ENCODE results near the gene POLDIP2. TPM values are rescaled to one million over a fixed set of nuclear protein-coding genes. Genes with fewer than 3 reads are reported as not detected.

Gene POLDIP2
- total RNA-seq, 2 donors from 2014 or later = 78.2 to 91.2 TPM

GRCh38 chr17:28335201-28335958, 21.9 kb downstream of the POLDIP2 start, which contains the start of the genes IFT20 and TNFAIP1:
IFT20 (minus strand) TSS chr17:28335472; CDS start chr17:28331985, 3,487 bp downstream.
TNFAIP1 (plus strand) TSS chr17:28335761; CDS start chr17:28339522, 3,761 bp downstream.
- ATAC-seq (replicated peaks in 1 of 2) (peak; percentile 96 to 97), DNase-seq (peak; percentile 97 to 99)
- Mint-ChIP-seq H3K27ac (peak within 1 kb of the TSS; percentile 96), H3K4me1 (ENCODE audit: low read depth) (peaks cover 38% of the 10 kb centered on the region), H3K9me3 (no peaks in the 10 kb centered on the region), H3K27me3 (ENCODE audit: low read depth) (no peaks in the 10 kb centered on the region), H3K4me3 (peak within 1 kb of the TSS; percentile 90 to 97), H3K36me3 (ENCODE audit: insufficient read depth in 2 of 2) (no peaks in the 10 kb centered on the region)

DNA sequence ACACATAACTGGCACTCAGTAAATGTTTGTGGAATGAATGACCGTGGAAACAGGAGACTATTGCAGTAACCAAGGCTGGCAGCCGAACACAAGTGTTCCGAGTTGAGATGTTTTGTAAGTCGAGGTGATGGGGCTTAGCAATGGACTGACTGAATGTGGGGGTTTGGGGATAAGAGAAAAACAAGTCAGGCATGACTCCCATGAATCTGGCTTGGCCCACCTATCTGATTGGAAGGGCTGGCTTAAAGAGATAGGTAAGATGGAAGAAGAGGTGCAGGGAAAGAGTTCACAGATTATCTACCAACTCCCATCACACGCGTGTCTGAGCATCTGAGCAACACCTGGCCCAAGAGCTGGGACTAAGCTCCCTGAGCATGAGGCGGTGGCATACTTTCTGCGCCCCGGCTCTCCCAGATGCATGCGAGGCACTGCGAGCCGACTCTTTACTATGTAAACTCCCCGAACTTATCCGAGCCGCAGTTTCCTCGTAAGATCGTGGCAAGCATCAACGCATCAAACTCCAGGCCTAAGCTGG, 22.6 kb downstream of the POLDIP2 start:
- Mint-ChIP-seq H3K4me3 (peak overlapping the region; percentile 90 to 97), H3K27me3 (ENCODE audit: low read depth) (no peaks in the 10 kb centered on the region), H3K36me3 (ENCODE audit: insufficient read depth in 2 of 2) (no peaks in the 10 kb centered on the region), H3K9me3 (no peaks in the 10 kb centered on the region), H3K4me1 (ENCODE audit: low read depth) (peaks cover 38% of the 10 kb centered on the region), H3K27ac (peak overlapping the region; percentile 6)
- peak in 1 of 2 donors; percentile 13 for DNase-seq
- no peak for ATAC-seq (replicated peaks in 1 of 2)

- Mint-ChIP-seq H3K9me3 (no peaks in the 10 kb centered on the region), H3K36me3 (ENCODE audit: insufficient read depth in 2 of 2) (peaks cover 0 to under 1% of the 10 kb centered on the region in 2 donors), H3K4me3 (peak overlapping the region; percentile 90 to 97), H3K4me1 (ENCODE audit: low read depth) (peaks cover 38% of the 10 kb centered on the region), H3K27ac (peak overlapping the region; percentile 6), H3K27me3 (ENCODE audit: low read depth) (no peaks in the 10 kb centered on the region)
- DNase-seq (no peak), ATAC-seq (replicated peaks in 1 of 2) (no peak)
Observed at GRCh38 chr17:28334171-28334570, 23.2 kb downstream of the POLDIP2 start.

- Mint-ChIP-seq H3K4me1 (ENCODE audit: low read depth) (peaks cover 39% of the 10 kb centered on the region), H3K4me3 (peak overlapping the region in 1 of 2 donors; percentile 97), H3K9me3 (no peaks in the 10 kb centered on the region), H3K27ac (no peak overlapping the region), H3K27me3 (ENCODE audit: low read depth) (no peaks in the 10 kb centered on the region), H3K36me3 (ENCODE audit: insufficient read depth in 2 of 2) (peaks cover 0 to 4% of the 10 kb centered on the region in 2 donors)
- no peak for DNase-seq
- ATAC-seq (replicated peaks in 1 of 2) = no peak
Observed at GRCh38 chr17:28333083-28333746, 24.1 kb downstream of the POLDIP2 start.

GRCh38 chr17:28331891-28332420, 25.4 kb downstream of the POLDIP2 start:
- Mint-ChIP-seq H3K9me3 (no peaks in the 10 kb centered on the region), H3K27ac (no peak overlapping the region), H3K36me3 (ENCODE audit: insufficient read depth in 2 of 2) (peaks cover 0 to 8% of the 10 kb centered on the region in 2 donors), H3K27me3 (ENCODE audit: low read depth) (no peaks in the 10 kb centered on the region), H3K4me3 (no peak overlapping the region), H3K4me1 (ENCODE audit: low read depth) (peaks cover 38% of the 10 kb centered on the region)
- DNase-seq = no peak
- ATAC-seq (replicated peaks in 1 of 2) = no peak

GRCh38 chr17:28330671-28331070, 26.7 kb downstream of the POLDIP2 start:
- no peak for DNase-seq
- H3K27me3 Mint-ChIP-seq (ENCODE audit: low read depth) = no peaks in the 10 kb centered on the region
- no peak overlapping the region for H3K27ac Mint-ChIP-seq
- no peaks in the 10 kb centered on the region for H3K9me3 Mint-ChIP-seq
- peaks cover 0 to 15% of the 10 kb centered on the region in 2 donors for H3K36me3 Mint-ChIP-seq (ENCODE audit: insufficient read depth in 2 of 2)
- H3K4me1 Mint-ChIP-seq (ENCODE audit: low read depth) = peaks cover 43% of the 10 kb centered on the region
- no peak for ATAC-seq (replicated peaks in 1 of 2)
- no peak overlapping the region for H3K4me3 Mint-ChIP-seq

DNA sequence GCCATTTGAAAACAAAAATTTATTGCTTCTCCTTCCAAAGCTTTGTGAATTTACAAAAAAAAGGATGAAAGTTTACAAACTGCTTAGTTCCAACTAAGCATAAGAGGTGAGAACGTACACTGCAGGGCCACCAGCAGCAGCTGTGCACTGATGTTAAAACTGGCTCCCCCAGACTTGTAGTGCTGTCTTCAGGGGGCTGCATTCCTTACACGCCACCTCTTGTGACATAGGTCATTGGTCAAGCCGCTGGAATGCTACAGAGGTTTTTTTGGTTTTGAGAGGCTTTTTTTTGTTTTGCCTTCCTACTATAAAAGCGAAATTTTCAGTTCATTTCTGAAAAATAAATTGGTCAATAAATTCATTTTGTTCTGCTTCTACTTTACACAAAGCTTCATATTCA, 29.0 kb downstream of the POLDIP2 start:
- Mint-ChIP-seq H3K4me3 (no peak overlapping the region), H3K9me3 (no peaks in the 10 kb centered on the region), H3K4me1 (ENCODE audit: low read depth) (peaks cover 26% of the 10 kb centered on the region), H3K27ac (peak overlapping the region; percentile 57), H3K27me3 (ENCODE audit: low read depth) (no peaks in the 10 kb centered on the region), H3K36me3 (ENCODE audit: insufficient read depth in 2 of 2) (peaks cover 0 to 15% of the 10 kb centered on the region in 2 donors)
- ATAC-seq (replicated peaks in 1 of 2) = no peak
- no peak for DNase-seq

- DNase-seq (no peak), ATAC-seq (replicated peaks in 1 of 2) (no peak)
- peak overlapping the region in 1 of 2 donors; percentile 31 for H3K4me3 Mint-ChIP-seq
- no peaks in the 10 kb centered on the region for H3K9me3 Mint-ChIP-seq
- H3K27me3 Mint-ChIP-seq (ENCODE audit: low read depth) = no peaks in the 10 kb centered on the region
- peak overlapping the region; percentile 57 for H3K27ac Mint-ChIP-seq
- peaks cover 0 to 15% of the 10 kb centered on the region in 2 donors for H3K36me3 Mint-ChIP-seq (ENCODE audit: insufficient read depth in 2 of 2)
- H3K4me1 Mint-ChIP-seq (ENCODE audit: low read depth) = peaks cover 26% of the 10 kb centered on the region
Observed at GRCh38 chr17:28327709-28328108, 29.6 kb downstream of the POLDIP2 start.

DNA sequence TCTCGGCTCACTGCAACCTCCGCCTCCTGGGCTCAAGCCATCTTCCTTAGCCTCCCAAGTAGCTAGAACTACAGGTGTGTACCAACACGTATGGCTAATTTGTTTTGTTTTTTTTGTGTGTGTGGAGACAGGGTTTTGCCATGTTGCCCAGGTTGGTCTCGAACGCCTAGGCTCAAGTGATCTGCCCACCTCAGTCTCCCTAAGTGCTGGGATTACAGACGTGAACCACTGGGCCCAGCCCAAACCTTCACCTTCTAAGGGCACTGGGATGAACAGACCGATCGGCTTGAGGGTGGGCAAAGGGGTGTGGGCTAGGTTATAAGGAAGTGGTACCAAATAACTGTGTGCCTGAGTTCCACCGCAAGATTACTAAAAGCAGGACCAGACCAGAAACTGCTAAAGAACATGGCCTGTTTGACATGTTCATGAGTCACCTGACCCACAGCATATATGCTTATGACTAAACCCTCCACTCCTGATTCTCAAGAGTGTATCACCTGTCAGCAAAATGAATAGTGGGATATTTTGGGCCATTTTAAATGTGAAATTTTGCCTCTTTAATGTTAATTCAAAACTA, 30.2 kb downstream of the POLDIP2 start:
- Mint-ChIP-seq H3K4me1 (ENCODE audit: low read depth) (peaks cover 31% of the 10 kb centered on the region), H3K27ac (peak overlapping the region; percentile 57), H3K9me3 (no peaks in the 10 kb centered on the region), H3K36me3 (ENCODE audit: insufficient read depth in 2 of 2) (peaks cover 0 to 15% of the 10 kb centered on the region in 2 donors), H3K4me3 (peak overlapping the region; percentile 23 to 36), H3K27me3 (ENCODE audit: low read depth) (no peaks in the 10 kb centered on the region)
- ATAC-seq (replicated peaks in 1 of 2) = peak; percentile 99
- peak; percentile 65 to 67 for DNase-seq

GRCh38 chr17:28326114-28326513, 31.2 kb downstream of the POLDIP2 start:
- Mint-ChIP-seq H3K36me3 (ENCODE audit: insufficient read depth in 2 of 2) (peaks cover 0 to 15% of the 10 kb centered on the region in 2 donors), H3K4me1 (ENCODE audit: low read depth) (peaks cover 39% of the 10 kb centered on the region), H3K27ac (no peak overlapping the region), H3K4me3 (no peak overlapping the region), H3K9me3 (no peaks in the 10 kb centered on the region), H3K27me3 (ENCODE audit: low read depth) (no peaks in the 10 kb centered on the region)
- ATAC-seq (replicated peaks in 1 of 2) (no peak), DNase-seq (no peak)

DNA sequence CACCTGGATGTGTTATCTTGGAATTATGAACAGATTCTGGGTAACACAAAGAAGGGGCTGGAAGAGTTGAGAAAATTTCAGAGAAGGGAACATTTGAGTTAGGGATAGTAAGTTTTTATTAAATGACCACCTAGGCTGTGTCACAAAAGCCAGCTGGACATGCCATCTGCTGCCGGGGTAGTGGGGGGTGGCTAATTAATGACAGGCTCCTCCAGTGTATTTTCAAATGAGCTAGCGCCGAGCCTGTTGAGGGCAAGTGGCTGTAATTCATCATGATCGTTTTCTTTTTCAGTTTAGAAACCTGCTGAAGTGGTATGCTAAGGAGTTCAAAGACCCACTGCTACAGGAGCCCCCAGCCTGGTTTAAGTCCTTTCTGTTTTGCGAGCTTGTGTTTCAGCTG, 32.1 kb downstream of the POLDIP2 start:
- H3K27ac Mint-ChIP-seq = no peak overlapping the region
- H3K36me3 Mint-ChIP-seq (ENCODE audit: insufficient read depth in 2 of 2) = peaks cover 0 to 17% of the 10 kb centered on the region in 2 donors
- DNase-seq = no peak
- no peaks in the 10 kb centered on the region for H3K27me3 Mint-ChIP-seq (ENCODE audit: low read depth)
- ATAC-seq (replicated peaks in 1 of 2) = no peak
- no peaks in the 10 kb centered on the region for H3K9me3 Mint-ChIP-seq
- H3K4me1 Mint-ChIP-seq (ENCODE audit: low read depth) = peaks cover 48% of the 10 kb centered on the region
- H3K4me3 Mint-ChIP-seq = no peak overlapping the region

GRCh38 chr17:28324781-28325180, 32.5 kb downstream of the POLDIP2 start:
- no peak for ATAC-seq (replicated peaks in 1 of 2)
- Mint-ChIP-seq H3K4me1 (ENCODE audit: low read depth) (peaks cover 52% of the 10 kb centered on the region), H3K9me3 (no peaks in the 10 kb centered on the region), H3K36me3 (ENCODE audit: insufficient read depth in 2 of 2) (peaks cover 0 to 21% of the 10 kb centered on the region in 2 donors), H3K27me3 (ENCODE audit: low read depth) (no peaks in the 10 kb centered on the region), H3K27ac (no peak overlapping the region), H3K4me3 (no peak overlapping the region)
- DNase-seq = no peak
